NOMO-1 treated with dmso at 0.1 percent for 144 hours (cell line): Measurements from ENCODE around the gene TTBK1.
A peak's percentile ranks its signal among the peaks of the same experiment; 100 is the strongest.

Experiments used
- DNase-seq: peaks from one replicate; lab custom pipeline; 2025; ENCODE audit not compliant: unreplicated experiment; lab: John Stamatoyannopoulos, UW

TTBK1 gene

DNA sequence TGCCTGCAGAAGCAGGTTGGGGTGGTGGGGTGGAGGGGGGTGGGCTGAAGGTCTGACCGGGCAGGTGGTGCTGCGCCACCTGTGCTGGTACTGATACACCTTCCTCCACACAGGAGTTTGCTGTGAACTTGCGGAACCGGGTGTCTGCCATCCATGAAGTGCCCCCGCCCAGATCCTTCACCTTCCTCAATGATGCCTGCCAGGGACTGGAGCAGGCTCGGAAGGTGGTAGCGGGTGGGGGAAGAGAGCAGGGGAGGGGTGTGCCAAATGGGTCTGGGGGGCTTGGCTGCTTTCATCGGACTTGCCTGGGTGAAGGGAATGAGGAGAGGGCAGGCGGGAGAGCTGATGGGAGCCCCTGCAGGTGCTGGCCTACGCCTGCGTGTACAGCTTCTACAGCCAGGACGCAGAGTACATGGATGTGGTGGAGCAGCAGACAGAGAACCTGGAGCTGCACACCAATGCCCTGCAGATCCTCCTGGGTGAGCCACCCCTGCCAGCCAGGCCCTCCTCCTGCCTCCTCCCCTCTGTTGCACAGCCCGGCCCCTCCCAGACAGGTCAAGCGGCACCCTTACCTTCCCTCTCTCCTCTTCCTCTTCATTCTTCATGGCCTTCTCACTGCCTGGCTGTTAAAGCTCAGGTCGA is 20.7 kb upstream of the TTBK1 start:
- DNase-seq = no peak

DNA sequence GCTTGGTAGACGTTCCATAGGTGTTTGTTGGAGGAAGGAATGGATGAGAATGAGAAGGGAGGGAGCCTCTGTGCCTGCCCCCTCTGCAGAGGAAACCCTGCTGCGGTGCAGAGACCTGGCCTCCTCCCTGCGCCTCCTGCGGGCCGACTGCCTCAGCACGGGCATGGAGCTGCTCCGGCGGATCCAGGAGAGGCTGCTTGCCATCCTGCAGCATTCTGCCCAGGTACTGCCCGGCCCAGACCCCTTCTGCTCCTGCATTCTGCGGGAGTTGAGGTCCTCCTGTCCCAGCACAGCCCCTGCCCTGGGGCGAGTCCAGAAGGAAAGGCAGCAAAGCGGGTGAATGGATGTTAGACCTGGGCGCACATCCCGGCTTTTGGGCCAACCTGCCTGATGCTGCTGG is 20.1 kb upstream of the TTBK1 start:
- no peak for DNase-seq

DNA sequence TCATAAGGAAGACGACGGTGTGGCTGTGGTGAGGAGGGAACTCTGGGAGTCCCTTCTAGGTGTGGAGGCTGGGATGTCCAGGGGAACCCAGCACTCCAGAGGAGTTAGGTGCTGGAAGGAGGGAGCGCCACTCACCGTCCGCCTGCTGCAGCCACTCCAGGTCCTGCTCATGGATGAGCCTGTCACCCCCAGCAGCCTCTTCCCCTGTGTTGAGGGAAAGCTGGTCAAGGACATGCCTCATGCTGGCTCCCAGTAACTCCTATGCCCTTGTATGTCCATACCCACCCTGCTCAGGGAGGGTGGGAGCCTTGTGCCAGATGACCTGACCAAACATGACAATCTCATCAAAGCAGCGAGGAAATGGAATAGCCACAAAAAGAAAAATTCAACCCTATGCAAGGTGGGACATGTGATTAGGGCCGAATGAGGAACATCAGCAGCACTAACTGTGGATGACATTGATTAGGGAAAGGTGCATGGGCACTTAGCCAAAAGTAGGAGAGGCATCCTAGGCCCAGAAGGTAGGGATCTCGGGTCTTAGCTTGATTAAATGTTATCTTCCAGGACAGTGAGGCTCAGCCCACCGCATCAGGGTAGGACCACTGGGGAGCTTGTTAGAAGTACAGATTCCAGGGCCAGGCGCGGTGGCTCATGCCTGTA is 17.0 kb upstream of the TTBK1 start:
- no peak for DNase-seq

DNA sequence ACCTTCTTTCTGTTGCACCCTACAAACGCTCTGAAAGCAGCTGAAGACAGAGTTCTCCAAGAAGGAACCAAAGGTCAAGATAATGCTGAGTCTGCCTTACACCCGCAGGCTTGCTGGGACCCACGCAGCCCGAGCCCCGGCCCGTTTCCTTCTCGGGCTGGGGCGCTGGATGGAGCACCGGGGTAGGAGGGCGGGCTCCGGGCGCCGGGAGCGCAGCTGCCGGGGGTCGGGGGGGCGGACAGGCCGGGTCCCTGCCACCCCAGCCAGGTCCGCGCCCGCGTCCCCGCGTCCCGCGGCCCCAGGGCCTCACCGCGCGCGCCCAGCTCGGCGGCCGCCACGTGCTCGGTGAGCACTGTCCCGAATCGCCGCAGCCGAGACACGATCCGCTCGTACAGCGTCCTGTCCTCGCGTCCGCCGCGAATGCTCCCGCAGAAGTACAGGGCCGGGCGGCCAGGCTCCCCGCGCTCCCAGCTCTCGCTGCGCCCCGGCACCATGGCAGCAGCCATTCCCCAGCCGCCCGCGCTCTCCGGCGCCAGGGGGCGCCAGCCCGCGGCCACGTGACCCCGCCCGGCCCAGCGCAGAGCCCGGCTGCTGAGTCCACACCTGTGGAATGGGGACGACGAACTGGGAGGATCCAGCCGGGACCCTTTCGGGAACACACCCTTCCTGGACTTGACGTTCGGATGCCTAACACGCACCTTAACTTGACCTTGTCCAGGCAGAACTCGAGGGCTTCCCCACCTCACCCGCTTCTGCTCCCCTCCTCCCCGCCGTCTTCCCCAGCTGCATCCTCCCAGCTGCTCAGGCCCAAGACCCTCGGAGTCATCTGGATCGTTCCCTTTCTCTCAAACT is 14.1 kb upstream of the TTBK1 start, which contains the start of gene DNPH1:
Gene DNPH1, minus strand, starts transcription at position 531 of the 852 bp plus-strand sequence. Its CDS starts 25 bp downstream, at position 506.
- DNase-seq = peak; percentile 34

DNA sequence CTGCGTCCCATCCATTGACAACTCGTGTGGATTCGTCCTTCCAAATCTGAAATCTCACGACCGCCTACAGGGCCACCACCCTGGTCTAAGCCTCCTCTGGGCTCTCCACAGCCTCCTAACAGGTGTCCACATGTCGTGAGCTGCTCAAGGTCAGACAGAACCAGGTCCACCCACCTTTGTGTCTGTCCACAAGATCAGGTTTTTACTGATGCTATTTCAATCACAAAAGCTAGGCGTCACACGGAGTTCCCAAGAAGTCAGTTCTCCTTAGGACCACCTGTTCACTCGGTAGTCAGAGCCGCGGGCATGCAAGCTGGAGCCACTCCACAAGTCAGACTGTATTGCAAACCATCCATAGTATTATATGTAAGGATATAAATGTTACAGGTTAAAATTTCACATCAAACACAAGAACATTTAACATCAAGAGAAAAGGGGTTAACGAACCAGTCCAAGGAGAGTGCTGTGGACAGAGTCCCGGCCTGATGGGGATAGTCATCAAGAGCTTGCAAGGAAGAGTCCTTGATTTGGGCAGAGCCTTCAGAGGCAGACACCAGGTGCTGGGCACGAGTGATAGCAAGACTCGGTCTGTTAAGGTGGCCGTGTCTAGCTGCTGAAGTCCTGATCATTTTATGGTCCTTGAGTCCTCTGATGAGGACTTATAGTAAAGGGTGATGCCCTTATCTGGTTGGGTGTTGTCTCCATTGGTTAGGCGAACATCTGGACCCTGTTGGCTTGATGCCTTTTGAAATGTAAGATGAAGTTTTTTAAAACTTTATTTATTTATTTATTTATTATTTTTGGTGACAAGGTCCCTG is 13.3 kb upstream of the TTBK1 start:
- DNase-seq = no peak

DNA sequence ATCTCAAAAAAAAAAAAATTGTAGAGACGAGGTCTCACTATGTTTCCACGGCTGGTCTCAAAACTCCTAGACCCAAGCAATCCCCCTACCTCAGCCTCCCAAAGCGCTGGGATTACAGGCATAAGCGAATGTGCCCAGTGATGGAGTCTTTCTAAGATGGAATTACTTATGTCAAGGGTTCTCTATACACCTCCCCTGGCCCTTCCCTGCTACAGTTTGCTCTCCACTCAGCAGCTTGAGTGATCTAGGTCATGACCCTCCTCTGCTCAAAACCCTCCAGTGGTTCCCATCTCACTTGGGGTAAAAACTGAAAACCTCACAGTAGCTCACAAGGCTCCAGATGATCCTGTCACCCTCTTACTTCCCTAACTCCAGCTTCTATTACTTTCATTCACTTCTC is 12.2 kb upstream of the TTBK1 start:
- DNase-seq = no peak

DNA sequence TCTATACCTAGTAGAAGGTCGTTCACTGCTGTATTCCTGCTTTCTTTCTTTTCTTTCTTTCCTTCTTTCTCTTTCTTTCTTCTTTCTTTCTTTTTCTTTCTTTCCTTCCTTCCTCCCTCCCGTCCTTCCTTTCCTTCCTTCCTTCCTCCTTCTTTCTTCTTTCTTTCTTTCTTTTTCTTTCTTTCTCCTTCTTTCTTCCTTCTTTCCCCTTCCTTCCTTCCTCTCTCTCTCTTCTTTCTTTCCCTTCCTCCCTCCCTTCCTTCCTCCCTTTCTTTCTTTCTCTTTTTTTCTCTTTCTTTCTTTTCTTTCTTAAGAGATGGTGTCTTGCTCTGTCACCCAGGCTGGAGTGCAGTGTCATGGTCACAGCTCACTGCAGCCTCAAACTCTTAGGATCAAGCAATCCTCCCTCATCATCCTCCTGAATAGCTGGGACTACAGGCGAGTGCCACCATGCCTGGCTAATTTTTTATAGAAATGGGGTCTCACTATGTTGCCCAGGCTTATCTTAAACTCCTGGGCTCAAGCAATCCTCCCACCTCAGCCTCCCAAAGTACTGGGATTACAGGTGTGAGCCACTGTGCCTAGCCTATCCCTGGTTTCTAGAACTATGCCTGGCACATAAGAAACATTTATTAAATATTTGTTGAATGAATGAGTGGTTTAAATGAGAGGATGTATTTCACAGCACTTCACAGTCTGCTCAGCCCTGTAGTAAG is 11.4 kb upstream of the TTBK1 start:
- no peak for DNase-seq

DNA sequence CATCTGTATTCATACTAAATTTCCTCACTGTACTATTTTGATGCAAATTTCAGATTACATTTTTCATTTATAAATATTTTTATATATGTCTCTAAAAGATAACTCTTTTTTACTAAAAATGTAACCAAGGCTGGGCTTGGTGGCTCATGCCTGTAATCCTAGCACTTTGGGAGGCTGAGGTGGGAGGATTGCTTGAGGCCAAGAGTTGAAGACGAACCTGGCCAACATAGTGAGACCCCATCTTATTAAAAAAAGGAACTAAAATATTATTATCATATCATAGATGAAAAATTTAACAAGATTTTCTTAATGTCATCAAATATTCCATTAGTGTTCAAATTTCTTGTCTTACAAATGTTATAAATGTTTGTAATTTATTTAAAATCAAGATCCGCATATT is 7.4 kb upstream of the TTBK1 start:
- no peak for DNase-seq

DNA sequence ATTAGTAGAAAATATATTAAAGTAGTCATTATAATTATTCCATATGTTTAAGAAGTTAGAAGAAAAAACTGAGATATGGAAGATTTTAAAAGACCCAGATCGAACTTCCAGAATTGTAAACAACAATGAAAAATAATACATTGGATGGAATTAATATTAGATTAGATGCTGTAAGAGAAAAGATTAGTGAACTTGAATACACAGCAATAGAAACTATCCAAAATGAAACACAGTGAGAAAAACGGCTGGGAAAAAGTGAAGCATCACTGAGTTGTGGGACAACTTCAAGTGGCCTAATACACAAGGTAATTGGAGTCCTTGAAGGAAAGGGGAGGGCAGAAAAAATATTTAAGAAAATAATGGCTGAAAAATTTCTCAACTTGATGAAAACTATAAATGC is 4.2 kb upstream of the TTBK1 start:
- no peak for DNase-seq

DNA sequence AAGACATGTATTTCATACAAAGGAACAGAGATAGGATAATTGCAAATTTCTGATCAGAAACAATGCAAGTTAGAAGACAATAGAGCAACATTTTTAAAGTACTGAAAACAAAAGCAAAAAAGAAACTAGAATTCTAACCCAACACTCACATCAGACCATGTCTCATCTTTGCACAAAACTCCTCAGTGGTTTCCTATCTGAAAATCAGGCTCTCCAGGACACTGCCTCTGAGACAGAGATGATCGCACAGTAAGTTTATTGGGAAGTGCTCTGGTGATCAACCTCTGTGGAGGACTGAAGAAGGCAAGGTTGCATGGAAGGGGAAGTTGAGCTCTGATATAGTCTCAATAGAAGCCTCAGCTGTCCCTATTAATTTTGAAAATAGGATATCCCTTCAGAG is 2.3 kb upstream of the TTBK1 start:
- DNase-seq = no peak

DNA sequence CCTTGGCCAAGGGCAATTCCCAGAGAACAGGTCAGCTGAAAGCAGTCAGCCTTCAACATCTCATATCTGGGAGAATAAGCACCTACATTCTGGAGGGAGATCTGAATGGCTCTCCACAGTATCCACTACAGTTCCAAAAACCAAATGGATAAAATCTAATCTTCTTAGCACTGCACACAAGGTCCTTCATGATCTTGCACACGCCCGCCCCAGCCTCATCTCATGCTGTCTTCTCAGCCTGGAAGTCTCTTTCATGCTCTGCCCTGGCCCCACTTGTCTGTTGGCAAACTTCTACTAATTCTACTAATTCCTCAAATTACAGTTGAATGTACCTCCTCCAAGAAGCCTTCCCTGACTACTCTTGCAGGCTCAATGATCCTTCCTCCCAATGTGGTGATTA is 1.8 kb upstream of the TTBK1 start:
- no peak for DNase-seq

DNA sequence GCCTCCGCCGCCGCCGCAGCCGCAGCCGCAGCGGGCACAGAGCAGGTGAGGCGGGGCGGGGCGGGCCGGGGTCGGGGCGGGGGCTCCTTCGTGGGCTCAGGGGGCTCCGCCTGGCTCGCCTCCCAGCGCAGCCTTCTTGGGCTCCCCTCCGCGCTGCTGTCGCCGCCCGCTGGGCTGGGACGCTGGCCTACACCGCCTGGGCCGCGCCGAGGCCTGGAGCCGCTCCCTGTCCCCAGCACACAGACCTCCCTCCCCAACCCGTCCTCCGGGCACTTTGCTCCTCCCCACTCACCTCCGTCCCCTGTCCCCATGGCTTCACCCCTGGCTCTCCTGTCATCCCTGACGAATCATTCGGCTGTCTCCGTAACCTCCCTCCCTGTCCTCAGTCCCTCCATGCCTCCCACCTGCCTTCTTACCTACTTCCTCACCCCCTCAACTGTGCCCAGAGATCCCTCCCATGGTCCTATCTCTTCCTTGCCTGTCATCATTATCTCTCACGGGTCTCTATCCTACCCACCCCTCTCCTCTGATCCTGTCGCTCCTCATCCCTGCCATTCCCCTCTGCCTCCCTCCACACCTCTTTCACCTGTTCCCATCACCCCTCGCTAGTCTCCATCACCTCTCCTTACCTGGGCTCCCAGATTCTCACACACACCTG is 512 bp downstream of the TTBK1 start:
- DNase-seq = no peak

DNA sequence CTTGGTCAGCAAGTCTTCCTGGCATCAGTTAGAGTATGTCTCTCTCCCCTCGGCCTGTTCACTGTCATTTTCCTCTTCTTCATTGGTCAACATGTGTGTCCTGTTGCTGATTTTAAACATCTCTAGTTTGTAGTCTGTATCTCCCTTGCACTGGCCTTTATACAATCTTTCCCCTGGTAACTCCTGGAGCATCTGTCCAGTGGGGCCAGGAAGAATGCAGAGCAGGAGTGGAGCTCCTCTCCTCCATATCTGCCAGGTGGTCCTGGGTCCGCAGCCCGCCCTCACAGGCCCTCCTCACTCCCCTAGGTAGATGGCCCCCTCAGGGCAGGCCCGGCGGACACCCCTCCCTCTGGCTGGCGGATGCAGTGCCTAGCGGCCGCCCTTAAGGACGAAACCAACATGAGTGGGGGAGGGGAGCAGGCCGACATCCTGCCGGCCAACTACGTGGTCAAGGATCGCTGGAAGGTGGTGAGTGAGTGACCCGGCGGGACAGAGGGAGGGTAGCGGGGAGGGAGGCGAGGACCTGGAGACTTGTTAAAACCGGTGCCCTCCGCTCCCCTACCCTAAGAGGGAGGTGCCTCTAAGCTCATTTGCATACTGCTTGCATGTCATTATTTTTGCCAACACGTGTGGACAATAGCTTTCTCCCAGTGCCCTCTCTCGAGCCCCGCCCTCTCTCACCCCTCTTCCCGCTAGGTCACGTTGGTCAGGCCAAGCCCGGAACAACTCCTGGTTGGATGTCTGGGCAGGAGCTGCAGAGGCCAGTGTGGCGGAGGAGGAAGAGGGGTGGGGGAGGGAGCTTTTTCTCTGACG is 3.2 kb downstream of the TTBK1 start:
- peak; percentile 53 for DNase-seq

DNA sequence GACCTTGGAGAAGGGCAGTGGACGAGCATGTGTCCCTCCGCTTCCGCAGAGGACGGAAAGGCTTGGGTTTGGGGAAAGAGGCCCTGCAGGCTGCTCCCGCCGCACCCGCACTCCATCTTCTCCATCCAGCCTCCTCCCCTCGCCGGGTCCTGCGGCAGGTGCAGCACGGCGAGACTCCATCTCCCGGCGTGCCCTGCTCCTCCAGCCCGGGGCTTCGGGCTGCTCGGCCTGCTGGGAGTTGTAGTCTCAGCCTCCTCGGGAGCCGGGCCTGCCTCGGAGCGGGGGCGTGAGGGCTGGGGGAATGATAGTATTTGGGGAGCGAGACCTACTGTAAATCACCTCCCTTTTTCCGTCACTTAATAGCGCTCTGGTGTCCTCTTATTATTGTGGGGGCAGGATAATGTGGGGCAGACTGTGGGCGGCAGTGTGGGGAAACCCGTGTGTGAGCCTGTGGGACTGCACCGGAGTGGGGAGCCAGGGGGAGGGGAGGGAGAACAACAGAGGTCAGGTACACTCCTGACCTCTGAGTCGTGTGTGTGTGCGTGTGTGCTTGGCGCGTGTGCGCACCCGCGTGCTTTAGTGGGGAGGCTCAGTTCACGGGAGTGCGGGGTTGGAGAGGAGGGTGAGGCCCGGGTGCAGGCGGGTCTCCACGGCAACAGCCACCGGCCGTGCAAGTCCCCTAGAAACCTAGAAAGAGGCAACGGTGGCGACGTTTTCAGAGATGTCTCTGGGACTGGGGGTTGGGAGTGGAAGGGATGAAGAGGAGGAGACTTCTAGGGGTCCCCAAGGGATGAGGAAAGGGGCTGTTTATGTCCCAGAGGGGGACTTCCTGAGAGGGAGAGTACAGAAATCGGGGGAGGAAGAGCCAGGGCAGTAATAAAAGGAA is 4.1 kb downstream of the TTBK1 start:
- peak; percentile 61 for DNase-seq

DNA sequence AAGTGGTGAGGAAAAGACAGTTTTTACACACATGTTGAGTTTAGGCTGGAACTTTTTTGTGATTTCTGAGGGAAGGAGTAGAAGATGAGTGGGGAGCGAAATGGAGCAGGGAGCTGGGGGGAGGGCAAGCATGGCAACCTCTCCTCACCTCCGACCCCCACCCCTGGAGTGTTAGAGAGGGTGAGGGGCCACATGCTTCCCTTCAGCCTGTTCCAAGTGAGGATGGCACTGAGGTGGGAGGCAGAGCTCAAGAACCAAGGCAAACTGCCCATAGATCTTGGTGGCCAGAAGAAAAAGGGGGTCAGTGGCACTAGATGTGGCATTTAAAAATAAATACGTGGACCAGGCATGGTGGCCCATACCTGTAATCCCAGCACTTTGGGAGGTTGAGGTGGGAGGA is 4.8 kb downstream of the TTBK1 start:
- no peak for DNase-seq

DNA sequence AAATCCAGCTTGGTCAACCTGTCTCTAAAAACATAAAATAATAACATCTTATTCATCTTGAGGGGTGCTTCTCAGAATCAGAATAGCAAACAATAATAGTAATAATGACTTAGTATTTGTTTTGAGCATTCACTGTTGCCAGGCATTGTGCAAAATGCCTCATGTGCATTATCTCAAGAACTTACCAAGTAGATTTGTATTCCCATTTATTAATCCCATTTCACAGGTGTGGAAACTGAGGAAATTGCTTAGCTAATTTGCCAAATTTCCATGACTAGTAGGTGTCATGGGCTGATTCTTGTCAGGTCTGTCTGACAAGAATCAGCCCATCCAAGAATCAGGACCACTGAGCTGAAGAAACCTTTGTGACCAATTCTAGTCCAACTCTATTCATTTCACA is 5.5 kb downstream of the TTBK1 start:
- no peak for DNase-seq

DNA sequence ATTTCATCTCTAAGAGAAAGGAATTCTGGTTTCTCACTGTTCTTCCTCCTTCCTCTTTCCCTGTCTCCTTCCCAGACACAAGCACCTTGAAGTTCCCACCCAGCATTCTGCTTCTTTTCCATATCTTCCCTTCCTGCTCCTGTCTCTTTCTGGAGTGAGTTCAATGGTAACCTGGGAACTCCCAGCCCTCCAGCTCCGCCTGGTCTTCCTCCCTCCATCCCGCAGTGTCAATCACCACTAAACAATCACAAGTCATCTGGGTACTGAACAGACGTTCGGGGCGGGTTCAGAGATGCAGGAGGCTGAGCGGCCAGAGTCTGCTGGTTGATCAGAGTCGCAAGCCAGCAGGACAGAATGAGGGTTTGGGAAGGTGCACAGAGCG is 7.7 kb downstream of the TTBK1 start:
- DNase-seq = no peak

DNA sequence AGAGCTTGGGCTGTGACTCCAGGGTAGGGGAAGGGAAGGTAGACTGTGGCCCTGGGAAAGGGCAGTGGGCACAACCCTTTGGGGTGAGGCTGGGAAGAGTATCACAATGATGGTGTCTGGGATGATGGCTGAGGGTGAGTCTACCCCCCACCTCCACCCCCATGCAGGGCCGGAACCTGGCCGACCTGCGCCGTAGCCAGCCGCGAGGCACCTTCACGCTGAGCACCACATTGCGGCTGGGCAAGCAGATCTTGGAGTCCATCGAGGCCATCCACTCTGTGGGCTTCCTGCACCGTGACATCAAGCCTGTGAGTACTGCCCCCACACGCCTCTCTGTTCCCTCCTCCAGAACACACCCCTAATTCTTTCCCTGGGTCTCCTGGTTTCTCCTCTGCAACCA is 10.1 kb downstream of the TTBK1 start:
- no peak for DNase-seq
